GM18907 (cell line): Measurements from ENCODE around the gene CACNA2D3.
"Not testable (repeated sequence)": the region's sequence is repeated elsewhere in the genome, so short reads cannot be mapped to it uniquely, and the experiment has no call there.

ENCODE experiments used
- ATAC-seq: cut with Tn5 transposase; IDR thresholded peaks from one replicate; pipeline ENCODE4 v1.9.1; 2021; ENCODE audit warnings: mild to moderate bottlenecking, moderate library complexity; ENCODE audit not compliant: unreplicated experiment

CACNA2D3 gene

DNA sequence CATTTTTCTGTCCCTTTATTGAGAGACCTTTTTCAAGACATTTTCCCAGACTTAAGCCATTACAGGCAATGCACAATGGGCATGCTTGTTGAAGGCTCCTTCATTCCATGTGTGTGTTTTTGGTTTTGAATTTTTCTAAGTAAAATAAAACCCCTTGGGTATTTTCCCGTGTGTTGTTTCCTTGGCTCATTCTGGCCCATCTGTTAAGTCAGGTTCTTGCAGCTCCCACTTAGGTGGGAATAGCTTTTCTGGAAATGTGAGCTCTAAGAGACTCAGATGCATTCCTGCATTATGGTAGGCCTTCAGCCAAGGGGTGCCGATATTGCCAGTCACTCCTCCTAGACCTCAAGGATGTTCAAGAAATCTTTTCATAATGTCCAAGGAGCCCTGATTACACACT is 314.9 kb downstream of the CACNA2D3 start:
- ATAC-seq, result no peak

DNA sequence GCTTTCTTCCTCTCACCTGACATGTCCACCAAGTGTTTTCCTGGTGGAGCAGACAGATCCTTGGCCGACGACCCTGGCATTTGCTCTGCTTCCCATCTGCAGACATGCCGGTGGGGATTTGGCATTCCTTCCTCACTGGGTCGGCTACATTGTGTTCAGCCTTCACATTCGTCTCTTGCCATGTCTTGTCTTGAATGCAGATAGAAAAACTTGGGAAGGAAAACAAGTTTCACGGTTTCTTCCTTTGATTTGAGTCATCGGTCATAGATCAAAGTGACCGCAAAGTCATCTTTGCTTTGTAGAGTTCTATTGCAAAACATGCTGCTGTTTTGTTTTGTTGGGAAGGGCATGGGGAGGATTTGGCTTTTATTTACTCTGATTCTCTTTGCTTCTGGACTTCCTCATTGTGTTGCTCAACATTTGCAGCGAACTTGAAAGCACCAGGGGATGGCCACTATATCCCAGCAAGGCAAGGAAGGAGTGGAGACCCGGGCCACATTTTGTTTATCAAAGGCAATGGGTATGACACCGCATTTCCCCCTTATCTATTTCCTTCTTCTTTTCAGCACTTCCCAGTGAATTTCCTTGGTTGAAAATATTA is 321.3 kb downstream of the CACNA2D3 start:
- no peak for ATAC-seq

DNA sequence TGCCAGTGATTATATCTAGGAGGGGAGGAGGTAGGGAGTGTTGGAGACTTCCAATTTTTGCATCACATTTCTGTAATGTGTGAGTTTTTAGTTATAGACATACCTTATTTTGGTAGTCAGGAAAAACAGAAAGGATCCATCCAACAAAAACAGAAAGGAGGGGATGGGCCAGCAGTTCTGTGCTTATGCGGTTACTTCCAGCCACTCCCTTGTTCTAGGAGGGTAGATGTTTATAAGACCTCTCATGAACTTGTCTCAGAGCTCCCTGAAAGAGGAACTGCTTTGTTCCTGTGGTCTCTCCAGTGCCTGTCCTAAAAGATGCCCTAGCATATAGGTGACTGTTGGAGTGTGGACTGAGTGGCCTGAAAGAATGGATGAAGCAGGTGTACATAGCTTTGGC is 323.3 kb downstream of the CACNA2D3 start:
- no peak for ATAC-seq

DNA sequence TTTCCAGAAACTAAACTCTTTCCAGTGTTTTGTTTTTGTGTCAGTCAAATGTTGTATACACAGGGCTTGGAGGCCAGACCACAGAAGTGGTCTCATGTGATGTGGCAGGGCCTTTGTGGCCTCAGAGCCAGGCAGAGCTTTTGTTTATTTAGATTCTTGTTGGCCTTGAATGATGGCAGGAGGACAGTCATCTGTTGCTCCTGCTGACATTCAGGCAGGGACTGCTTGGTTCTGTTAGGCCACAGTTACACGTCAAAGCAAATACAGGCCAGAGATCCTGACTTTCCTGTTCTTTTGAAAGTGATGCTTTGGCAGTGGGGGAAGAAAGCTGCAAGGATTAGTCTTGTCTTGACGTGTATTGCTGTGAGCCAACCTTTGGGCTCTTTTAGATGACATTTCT is 325.1 kb downstream of the CACNA2D3 start:
- no peak for ATAC-seq

DNA sequence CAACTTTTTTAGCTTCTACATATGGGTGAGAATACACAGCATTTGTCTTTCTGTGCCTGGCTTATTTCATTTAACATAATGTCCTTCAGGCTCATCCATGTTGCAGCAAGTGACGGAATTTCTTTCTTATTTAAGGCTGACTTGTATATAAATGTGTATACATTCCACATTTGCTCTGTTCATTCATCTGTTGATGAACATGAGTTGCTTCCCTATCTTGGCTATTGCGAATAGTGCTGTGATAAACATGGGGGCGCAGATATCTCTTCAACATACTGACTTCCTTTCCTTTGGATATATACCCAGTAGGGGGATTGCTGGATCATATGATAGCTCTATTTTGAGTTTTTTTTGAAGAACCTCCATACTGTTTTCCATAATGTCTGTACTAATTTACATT is 332.5 kb downstream of the CACNA2D3 start:
- ATAC-seq, result no peak

DNA sequence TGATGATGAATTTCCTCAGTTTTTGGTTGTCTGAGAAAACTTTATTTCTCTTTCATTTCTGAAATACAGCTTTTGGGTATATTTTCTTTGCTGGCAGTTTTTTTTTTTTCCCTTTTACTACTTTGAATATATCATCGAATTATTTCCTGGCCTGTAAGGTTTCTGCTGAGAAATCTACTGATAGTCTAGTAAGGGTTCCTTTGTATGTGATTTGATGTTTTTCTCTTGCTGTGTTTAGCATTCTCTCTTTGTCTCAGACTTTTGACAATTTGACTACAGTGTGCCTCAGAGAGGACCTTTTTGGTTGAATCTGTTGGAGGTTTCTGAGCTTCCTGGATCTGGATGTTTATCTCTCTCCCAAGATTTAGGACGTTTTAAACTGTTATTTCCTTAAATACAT is 336.0 kb downstream of the CACNA2D3 start:
- ATAC-seq, result no peak

DNA sequence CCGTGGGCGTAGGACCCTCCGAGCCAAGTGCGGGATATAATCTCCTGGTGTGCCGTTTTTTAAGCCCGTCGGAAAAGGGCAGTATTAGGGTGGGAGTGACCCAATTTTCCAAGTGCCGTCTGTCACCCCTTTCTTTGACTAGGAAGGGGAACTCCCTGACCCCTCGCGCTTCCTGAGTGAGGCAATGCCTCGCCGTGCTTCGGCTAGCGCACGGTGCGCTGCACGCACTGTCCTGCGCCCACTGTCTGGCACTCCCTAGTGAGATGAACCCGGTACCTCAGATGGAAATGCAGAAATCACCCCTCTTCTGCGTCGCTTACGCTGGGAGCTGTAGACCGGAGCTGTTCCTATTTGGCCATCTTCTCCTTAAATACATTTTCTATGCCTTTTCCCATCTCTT is 342.2 kb downstream of the CACNA2D3 start:
- not testable (repeated sequence) for ATAC-seq

DNA sequence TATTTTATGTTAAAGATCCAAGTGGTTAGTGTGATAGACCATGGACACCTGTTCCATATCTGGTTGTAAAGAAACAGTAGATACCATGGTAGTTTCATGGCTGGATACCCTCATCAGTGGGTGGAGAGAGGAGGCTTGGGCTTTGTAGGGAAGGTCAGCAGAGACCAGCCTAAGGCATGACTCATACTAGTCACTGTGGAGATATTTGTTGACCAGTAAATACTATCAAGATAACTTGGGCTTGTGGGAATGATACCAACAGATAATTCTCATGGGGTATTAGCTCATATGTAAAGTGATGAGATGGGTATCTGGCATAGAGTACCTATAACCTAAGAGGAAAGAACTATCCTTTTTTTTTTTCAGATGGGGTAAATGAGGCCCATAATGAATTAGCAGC is 354.5 kb downstream of the CACNA2D3 start:
- no peak for ATAC-seq

DNA sequence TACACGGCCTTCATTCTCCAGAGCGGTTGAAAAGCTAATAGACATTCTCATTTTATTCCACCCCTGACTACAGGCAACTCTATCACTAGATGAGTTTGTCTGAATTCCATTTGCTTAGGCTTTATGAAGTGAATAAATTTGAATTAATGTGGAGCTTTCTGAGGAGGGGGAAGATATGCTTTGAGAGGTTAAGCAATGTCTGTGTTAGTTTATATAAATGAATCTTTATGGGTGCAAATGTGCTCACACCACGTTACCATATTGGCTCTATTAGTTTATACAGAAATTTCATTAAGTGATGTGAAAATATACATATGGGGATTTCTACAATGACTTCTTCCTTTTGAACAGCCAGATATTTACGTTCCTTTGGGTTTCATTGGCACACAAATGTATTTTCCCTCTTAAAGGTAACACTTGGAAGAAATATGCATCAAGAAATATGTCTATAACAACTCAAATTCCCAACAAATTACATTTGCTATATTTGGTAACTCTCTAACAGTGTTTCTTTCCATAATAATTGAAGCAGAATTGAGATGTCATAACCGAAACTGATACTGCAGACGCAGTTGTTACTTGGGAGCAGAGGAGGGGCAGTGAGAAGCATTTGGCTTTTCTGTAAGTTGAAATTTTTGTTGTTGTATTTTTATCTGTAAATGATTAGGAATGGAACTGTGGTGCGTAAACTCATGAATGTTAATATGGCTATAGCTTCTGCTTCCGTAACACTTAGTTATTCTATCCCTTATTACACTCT is 359.4 kb downstream of the CACNA2D3 start:
- ATAC-seq, result no peak

DNA sequence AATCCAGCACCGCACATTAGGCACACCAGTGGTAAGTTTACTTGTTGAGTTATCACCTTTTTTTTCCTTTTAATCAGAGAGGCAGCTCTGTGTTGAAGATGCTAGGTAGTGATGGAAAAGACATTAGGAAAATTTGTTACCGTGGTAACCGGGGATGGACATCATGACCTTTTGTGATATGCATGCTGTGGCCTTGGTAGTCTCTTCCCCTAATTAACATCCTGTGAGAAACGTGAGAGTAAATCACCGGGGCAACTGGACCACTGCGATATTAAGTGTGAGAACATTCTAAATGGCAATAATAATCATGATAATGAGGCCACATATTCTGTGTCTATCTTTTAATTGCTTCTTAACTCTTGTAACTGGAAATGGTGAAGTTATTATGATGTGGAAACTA is 362.0 kb downstream of the CACNA2D3 start:
- no peak for ATAC-seq

DNA sequence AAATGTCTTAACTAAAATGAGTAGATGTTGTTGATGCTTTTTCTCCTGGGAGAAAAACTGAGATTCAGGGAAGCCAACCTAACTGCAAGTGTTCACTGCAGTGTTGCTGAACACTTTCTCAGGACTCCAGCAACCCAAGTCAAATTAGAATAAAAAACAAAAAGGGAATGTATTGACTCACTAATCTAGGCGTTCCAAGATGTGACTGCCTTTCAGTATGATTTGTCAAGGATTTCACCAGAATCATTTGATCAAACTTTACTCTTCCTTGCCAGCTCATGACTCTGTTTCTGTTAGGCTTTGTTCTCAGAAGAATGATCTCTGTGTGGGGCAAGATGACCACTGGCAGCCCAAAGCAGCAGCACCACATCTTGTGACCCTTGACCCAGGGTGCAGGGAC is 364.0 kb downstream of the CACNA2D3 start:
- no peak for ATAC-seq

DNA sequence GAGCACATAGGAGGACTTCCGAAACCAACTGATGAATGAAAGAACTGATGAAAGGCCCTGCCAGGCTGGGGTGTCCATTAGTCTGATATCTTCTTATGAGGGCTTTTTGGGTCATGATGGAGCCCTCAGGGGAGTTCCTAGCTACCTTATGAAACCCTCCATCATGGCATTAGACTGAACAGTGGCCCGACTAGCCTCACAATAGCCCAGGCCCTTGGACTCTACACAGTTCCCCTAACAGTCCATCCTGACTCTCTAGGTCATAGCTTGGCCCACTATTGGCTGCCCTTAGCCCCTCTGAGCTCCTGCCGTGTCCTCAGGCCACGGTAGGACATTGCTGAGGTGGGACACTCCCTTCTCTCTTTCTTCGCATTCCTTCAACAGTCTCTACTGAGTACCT is 365.9 kb downstream of the CACNA2D3 start:
- no peak for ATAC-seq

DNA sequence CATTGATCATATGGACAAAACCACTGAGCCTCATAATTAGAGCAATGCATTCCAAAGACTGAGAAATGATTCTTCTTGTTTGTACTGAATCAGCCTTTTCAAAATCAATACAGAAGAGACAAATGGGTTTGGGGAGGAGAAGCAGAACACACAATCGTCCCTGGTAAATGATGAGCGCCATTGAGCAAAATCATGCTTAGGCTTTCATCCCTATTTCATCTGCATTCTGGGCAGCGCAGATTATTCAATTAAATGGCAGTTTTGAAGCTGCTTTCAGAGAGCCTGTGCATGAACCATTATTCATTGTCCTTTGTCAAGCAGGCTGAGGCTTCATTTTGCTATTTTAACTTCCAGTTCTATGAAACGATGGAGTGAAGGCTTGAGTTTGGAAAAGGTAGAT is 371.9 kb downstream of the CACNA2D3 start:
- no peak for ATAC-seq

DNA sequence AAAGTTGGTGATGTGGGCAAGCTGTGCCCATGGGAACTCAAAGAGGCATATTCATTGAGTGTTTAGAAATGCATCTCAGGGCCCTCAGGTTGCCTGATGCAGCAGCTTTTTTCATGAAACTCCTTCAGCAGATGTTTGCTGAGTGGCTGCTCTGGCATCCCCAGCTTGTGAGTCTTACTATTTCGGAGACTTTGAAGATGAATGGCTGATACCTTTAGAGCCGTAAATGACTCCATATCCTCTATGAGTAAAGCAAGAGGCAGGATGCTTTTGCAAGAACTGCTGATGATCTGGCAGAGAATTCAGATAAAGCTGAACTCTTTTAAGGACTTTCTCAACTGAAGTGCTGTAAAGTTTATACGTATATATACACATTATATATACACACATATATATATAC is 384.3 kb downstream of the CACNA2D3 start:
- ATAC-seq, result no peak

DNA sequence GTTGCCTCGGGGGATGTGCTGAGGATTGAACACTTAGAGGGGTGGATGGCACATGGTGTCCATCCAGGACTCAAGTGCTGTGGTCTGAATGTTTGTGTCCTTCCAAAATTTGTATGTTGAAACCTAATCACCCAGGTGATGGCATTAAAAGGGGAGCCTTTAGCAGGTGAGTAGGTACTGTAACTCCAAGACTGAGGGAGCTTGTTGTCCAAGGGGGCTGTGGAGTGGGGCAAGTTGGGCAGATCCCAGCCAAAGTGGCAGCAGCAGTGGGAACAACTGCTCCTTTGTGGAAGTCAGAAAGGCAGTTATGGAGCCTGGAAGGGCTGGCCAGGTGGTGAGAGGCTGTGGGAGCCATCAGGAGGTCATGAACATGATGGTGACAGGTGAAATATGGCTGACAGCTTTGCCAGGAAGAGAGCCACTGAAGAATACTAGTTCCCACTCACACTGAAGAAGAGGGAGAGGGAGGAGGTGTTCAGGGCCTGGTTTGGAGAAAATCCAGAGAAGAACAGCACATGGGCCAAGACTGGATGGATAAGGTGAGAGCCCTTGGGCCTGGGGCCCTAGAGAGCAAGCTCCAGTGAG is 385.6 kb downstream of the CACNA2D3 start:
- no peak for ATAC-seq

DNA sequence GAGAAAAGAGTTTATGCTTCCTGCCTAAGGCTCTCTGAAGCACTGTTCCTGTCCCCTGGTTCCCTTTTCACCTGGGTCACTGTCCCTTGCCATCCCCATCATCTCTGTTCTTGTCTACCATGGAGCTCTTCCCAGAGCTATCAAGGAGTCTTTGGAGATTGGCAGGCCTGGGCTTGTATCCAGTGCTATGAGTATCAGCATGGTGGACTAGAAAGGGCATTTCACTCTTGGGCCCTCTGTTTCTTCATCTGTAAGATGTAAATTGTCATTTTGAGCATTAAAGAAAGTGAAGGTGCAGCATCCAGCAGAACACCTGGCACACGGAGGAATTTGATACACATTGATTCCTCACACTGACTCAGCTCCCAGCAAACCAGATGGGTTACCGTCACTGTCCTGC is 388.2 kb downstream of the CACNA2D3 start:
- ATAC-seq, result no peak

DNA sequence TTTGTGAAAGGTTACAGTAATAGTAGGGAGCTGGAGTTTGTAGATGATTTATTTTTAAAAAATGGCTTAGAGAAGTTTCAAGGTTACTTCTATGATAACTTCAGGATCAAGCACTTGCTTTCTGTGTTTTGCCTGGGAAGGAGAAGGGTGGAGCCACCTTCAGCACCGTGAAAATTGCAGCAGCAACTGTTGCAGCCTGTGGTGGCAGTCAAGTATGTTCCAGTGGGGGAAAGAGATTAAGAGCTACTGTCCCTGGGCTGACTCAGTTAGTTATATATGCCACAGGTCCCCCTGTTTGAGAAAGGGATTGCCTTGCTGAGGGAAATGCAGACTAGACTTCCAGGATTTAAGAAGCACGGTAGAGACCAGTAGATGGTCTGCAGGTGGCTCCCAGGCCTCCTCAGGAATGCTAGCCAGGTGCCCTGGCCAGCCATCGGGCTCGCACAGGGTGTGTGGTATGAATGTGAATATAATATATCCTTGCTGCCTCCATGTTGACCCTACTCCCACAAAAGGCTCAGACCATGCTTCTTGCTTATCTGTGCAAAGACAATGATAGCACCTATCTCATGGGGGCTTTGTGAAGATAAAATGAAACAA is 389.5 kb downstream of the CACNA2D3 start:
- ATAC-seq, result no peak

DNA sequence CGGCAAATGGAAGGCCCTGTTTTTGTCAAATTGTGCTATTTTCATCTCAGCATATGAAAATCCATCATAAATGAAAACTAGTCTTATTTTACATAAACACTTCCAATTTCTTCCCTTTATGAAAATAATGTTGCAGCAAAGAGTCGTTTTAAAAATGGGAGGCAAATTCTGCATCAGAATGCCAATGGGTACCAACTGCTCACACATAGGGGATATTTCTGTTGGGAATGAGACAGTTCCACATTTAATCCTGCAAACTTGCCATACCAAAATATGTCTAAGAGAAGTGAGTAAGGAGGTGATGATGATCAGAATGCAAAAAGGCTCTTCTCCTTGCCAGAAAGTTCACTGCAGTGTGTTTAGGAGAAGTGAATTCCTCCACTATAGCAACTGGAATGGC is 391.7 kb downstream of the CACNA2D3 start:
- ATAC-seq, result no peak

DNA sequence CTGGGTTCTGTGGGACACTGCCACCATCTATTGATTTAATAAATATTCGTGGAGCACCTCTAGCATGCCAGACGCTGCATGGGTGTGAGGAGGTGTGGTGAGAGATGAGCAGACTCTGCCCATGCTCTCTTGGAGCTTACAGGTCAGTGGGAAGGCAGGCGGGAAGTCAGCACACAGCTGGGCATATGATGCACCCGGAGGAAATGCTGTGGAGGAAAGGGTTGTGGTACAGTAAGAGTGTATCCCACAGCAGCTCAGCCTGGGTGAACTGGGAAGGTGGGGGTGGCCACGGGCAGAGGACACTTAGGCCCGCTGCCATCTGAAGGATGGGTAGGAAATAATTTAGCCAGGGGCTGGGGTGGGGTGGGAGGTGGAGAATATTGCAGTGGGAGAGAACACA is 392.1 kb downstream of the CACNA2D3 start:
- ATAC-seq, result no peak

DNA sequence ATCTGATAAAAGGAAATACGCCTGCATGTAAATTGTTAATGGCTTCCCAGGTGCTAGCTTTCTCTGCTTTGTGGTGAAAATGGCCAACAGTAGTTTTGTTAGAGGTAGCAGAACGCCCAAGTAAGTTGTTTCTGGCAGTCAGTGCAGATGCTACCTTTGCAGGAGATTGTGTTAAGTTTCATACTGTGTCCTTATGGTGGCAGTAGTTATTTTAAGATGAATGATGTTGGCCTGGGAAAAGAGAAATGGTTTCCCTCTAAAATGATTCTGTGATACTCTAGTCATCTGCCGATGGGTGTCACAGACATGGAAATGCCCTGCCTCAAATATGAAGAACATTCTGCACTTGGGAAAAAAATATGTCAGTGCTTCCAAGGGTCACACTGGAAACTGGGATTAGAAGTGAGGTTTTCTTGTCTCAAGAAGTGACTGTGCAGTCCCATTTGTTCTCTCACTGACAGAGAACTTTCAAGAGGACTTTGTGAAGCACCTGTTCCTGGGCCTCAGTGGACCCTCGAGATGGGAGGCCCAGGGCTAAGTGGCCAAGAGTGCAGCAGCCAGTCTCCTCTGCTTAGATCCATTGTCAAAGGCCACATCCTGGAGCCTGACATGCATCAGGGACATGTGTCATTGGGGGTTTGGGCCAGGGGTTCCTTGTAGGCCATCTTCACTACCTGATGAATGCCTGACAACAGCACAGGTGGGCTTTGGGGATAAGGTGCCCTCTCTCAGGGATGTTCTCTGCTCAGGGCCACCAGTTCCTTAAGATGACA is 393.3 kb downstream of the CACNA2D3 start:
- no peak for ATAC-seq

DNA sequence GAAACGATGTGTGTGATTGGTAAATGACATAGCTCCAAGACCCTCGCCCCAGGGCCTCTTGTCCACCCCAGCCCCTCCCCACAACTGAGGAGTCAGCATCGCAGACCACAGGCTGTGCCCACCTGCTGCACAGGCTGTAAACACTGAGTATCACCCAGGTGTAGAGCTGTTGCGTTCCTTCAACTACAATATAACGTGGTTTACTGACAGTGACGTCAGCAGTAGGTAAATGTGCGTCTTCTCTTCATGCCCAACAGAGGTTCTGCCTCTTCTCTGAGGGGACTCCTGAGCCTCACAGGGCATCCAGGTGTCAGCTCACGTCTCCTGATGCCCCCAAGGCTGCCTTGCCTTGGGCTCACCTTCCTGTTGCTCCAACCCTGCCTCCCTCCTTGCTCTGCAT is 395.1 kb downstream of the CACNA2D3 start:
- ATAC-seq, result no peak
